HEK293T (cell line): ENCODE results near the gene PLCG1.

Experiments used
- ARNT ChIP-seq: fragments of 450-650 bp; IDR thresholded peaks from 2 replicates; pipeline ENCODE4 v1.6.1; 2017; ENCODE audit warnings: mild to moderate bottlenecking
- ELF4 ChIP-seq: fragments of 450-650 bp; IDR thresholded peaks from 2 replicates; pipeline ENCODE4 v1.6.1; 2017; ENCODE audit warnings: antibody characterized with exemption
- FOXA1 ChIP-seq: fragments of 450-650 bp; IDR thresholded peaks from 2 replicates; pipeline ENCODE4 v1.6.1; 2016; ENCODE audit warnings: mild to moderate bottlenecking
- HDGF ChIP-seq: fragments of 450-650 bp; IDR thresholded peaks from 2 replicates; pipeline ENCODE4 v1.6.1; 2017; ENCODE audit warnings: antibody characterized with exemption, borderline replicate concordance
- LEF1 ChIP-seq: fragments of 450-650 bp; IDR thresholded peaks from 2 replicates; pipeline ENCODE4 v1.6.1; 2017; ENCODE audit warnings: mild to moderate bottlenecking, borderline replicate concordance
- NFRKB ChIP-seq: fragments of 450-650 bp; IDR thresholded peaks from 2 replicates; pipeline ENCODE4 v1.6.1; 2016; ENCODE audit warnings: mild to moderate bottlenecking, moderate library complexity
- PKNOX1 ChIP-seq: fragments of 450-650 bp; IDR thresholded peaks from 2 replicates; pipeline ENCODE4 v1.6.1; 2016
- TARDBP ChIP-seq: fragments of 450-650 bp; IDR thresholded peaks from 2 replicates; pipeline ENCODE4 v1.6.1; 2016

GRCh38 chr20:41222703-41223102, 85.4 kb downstream of the PLCG1 start:
- no peak for TF ChIP-seq PKNOX1
- no peak for TF ChIP-seq ELF4
- no peak for TF ChIP-seq TARDBP
- TF ChIP-seq LEF1, result no peak
- no peak for TF ChIP-seq HDGF
- TF ChIP-seq NFRKB, result no peak
- TF ChIP-seq FOXA1, result no peak
- TF ChIP-seq ARNT, result no peak
